Transverse colon (tissue), 4 donors: ENCODE results near the gene GNAT1.

Source experiments
- POLR2A ChIP-seq: fragments of 450-650 bp; IDR thresholded peaks from one replicate; pipeline ENCODE4 v1.6.1; 2016; ENCODE audit warnings: antibody characterized with exemption, mild to moderate bottlenecking, moderate library complexity
- POLR2AphosphoS5 ChIP-seq, 3 donors: sonication (generic); formaldehyde crosslinking; IDR thresholded peaks; one replicate each; pipeline ENCODE4 v1.6.1; 2016; ENCODE audit warnings: antibody characterized with exemption in 3 of 3
- TF ChIP-seq, protein P1 (sequence below), 5 experiments: fragments of 200-600 bp in 3 of 5; fragments of 450-650 bp in 2 of 5; sonication (generic) in 3 of 5; IDR thresholded peaks; 1 replicate in 2 of 5; 2 replicates in 3 of 5; pipeline ENCODE4 v1.5.1; 2016 to 2017; ENCODE audit warnings: antibody characterized with exemption in 5 of 5, inconsistent platforms in 3 of 5, mild to moderate bottlenecking in 2 of 5, moderate library complexity in 1 of 5

DNA sequence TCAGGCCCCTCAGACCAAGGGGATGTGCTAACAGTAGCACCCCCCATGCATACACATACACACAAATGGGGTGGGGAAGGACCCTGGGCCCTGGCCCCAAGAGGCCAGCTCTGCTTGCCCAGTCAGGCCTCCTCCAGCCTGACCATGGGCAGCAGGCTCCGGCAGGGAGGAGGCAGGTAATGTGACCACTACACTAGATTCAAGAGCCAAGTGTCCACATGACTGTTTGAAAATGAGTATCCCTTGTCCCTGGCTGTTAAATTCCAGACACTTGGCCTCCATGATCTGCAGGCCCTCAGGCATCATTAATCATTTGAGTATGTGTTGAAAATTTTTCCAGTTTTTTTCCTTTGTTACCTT, 30.7 kb downstream of the GNAT1 start:
- TF ChIP-seq, protein P1, sequence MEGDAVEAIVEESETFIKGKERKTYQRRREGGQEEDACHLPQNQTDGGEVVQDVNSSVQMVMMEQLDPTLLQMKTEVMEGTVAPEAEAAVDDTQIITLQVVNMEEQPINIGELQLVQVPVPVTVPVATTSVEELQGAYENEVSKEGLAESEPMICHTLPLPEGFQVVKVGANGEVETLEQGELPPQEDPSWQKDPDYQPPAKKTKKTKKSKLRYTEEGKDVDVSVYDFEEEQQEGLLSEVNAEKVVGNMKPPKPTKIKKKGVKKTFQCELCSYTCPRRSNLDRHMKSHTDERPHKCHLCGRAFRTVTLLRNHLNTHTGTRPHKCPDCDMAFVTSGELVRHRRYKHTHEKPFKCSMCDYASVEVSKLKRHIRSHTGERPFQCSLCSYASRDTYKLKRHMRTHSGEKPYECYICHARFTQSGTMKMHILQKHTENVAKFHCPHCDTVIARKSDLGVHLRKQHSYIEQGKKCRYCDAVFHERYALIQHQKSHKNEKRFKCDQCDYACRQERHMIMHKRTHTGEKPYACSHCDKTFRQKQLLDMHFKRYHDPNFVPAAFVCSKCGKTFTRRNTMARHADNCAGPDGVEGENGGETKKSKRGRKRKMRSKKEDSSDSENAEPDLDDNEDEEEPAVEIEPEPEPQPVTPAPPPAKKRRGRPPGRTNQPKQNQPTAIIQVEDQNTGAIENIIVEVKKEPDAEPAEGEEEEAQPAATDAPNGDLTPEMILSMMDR (IDR thresholded peaks at IDR 0.05), result no peak
- TF ChIP-seq POLR2A, result no peak
- no peak for TF ChIP-seq POLR2AphosphoS5 (IDR thresholded peaks at IDR 0.05)
